GM18909 (cell line): ENCODE data around the gene CCSER1.

Experiments used
- ATAC-seq: cut with Tn5 transposase; IDR thresholded peaks from one replicate; pipeline ENCODE4 v1.9.1; 2021; ENCODE audit warnings: mild to moderate bottlenecking; ENCODE audit not compliant: unreplicated experiment, poor library complexity

The CCSER1 gene

GRCh38 chr4:90515191-90515590 is 388.0 kb downstream of the CCSER1 start:
- ATAC-seq: no peak

- ATAC-seq: no peak
Observed at GRCh38 chr4:90528551-90528950, 401.4 kb downstream of the CCSER1 start.

GRCh38 chr4:90536408-90536807 is 409.2 kb downstream of the CCSER1 start:
- ATAC-seq: no peak

GRCh38 chr4:90537491-90537890 is 410.3 kb downstream of the CCSER1 start:
- no peak for ATAC-seq

- no peak for ATAC-seq
Observed at GRCh38 chr4:90540536-90540935, 413.3 kb downstream of the CCSER1 start.

- no peak for ATAC-seq
Observed at GRCh38 chr4:90542216-90542615, 415.0 kb downstream of the CCSER1 start.

DNA sequence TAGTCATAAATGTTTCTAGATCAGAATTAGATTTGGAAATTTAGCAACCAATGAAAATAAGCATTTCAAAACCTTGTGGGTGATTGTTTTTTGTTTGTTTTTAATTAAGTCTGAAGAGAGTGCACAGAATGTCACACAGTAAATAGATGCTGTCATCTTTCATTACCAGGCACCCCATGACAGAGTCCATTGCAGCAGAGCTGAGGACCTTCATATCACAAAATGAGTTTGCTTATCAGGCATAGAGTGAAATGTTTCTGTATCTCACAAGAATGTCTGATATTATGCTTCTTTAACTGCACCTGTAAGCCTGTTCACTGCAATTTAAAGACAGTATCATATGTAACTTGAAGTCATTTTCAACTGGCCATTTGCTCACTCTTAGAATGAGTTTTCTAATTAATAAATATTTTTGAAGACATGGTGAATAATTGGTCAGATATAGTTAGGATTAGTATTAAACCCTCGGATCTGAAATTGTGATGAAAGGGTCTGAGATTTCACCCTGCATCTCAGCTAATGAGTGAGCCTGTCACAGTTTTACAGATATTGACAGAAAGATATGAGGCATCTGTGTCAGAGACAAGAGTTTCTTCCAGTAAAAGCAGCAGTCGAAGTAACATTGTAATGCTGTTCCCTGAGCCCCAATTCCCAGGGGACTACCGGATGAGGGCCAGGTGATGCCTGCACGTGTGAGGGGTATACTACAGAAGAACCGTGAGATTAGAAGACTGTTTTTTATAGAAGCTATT is 416.4 kb downstream of the CCSER1 start:
- no peak for ATAC-seq

DNA sequence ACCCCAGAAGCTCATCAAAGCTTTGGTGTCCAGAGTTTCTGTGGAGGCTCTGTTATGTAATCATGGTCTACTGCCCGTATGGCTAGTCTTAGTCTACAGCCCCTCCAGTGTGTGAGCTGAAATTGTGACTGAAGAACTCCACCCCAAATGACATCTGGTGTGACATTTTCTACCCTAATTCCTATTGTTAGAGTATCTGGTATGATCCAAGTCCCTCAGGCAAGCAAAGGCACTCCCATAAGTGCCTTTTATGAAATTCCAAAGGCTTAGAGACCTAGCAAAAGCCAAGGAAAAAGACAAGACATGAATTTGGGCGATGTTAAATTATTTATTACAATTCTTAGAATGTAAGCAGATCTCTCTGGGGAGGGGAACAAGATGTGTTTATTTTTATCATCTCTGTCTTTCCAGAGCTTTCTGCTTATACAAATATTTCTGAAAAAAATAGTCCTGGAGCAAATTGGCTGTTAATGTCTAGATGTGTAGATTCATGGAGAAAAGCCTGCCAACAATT is 417.4 kb downstream of the CCSER1 start:
- ATAC-seq: no peak

- ATAC-seq: no peak
Observed at GRCh38 chr4:90545380-90545779, 418.2 kb downstream of the CCSER1 start.

DNA sequence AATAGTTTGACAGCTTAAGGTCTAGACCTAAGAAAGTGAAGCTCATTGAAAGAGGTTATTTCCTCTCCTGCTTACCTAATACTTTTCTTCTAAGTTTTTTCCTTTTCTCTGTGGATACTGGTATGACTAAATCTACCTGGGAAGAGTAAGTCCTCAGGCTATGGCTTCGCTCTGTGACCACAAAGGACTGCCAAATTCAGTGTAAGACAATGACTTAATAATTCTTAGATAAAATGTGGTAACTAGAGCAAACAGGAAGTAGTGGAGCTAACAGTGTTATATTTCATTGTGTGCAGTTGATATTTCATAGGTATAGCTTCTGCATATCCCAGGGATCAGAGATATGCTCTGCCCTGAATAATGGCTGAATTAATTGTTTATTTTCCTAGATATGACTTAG is 418.9 kb downstream of the CCSER1 start:
- peak; percentile 45 for ATAC-seq

DNA sequence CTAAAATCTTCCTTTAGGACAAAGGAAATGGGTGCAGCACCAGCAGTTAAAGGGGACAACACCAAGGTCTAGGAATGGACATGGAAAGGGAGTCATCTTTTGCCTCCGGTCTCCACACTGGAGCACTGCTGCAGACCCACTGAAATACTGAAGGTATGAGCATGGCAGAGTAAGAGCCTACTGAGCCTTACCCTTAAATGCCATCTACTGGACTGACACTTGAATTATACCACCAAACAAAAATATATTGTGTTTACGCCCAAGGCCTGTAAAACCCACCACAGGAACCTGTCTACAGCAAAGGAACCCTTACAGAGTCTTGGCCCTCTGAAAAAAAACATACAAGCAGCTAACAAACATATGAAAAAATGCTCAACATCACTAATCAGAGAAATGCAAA is 443.4 kb downstream of the CCSER1 start:
- ATAC-seq: no peak

GRCh38 chr4:90572996-90573395 is 445.8 kb downstream of the CCSER1 start:
- no peak for ATAC-seq

GRCh38 chr4:90575371-90575770 is 448.2 kb downstream of the CCSER1 start:
- ATAC-seq: no peak

DNA sequence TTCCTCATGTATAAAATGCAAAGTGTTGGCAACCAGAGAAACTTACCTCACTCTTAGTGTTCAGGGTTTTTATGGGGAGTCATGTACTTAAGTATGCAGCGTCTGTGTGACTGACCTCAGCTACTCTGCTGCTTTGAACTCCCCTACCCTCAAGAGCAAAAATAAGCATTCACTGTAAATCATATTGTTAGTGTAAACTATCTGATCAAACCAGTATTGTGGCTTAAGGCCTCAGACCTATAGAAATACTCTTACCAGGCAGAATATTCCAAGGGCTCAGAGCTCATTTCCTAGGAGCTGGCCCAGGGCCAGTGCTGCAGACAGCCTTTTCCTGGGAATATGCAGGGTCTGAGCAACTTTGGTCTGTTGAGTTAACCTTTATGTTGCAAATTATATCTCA is 453.1 kb downstream of the CCSER1 start:
- ATAC-seq: no peak

- ATAC-seq: no peak
Observed at GRCh38 chr4:90582087-90582486, 454.9 kb downstream of the CCSER1 start.

DNA sequence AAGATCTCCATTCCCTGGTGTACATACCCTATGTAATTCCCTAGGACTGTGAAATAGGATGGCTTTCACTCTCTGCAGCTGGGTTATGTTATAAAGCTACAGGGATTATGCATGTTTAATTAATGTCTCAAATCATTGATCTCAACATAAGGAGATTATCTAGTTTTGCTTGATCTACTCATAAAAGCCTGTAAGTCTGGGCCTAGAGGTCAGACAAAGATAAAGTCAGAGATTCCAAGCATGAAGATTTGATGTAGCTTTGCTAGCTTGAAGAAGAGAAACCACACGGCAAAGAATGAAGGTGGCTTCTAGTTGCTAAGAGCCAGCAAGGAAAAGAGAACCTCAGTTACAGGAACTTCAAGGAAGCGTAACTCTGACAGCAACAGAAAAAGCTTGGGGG is 456.9 kb downstream of the CCSER1 start:
- ATAC-seq: no peak

DNA sequence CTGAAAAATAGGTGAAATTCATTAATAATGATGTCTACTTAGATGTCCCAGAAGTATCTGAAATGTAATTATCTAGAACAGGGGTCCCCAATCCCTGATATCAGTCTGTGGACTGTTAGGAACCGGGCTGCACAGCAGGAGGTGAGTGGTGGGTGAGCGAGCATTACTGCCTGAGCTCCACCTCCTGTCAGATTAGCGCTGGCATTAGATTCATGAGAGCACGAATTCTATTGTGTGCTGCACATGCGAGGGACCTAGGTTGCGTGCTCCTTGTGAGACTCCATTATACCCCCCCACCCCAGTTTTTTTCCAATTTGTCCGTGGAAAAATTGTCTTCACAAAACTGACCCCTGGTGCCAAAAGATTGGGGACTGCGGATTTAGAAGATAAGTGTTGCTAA is 458.8 kb downstream of the CCSER1 start:
- ATAC-seq: no peak

DNA sequence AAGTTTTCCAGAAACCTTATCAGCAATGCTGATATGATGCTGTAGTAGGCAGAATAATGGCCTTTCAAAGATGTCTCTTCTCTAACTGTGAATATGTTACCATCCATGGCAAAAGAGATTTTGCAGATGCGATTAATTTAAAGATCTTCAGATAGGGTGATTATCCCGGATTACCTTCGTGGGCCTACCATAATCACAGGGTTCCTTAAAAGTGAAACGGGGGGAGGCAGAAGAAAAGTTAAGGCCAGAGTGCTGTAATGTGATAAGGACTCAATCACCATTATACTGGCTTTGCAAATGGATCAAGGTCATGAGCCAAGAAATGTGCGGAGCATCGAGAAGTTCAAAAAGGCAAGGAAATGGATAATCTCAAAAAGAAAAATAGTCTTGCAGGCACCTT is 459.6 kb downstream of the CCSER1 start:
- ATAC-seq: no peak

GRCh38 chr4:90597927-90598326 is 470.7 kb downstream of the CCSER1 start:
- ATAC-seq: no peak

- ATAC-seq: no peak
Observed at GRCh38 chr4:90598741-90599140, 471.5 kb downstream of the CCSER1 start.

DNA sequence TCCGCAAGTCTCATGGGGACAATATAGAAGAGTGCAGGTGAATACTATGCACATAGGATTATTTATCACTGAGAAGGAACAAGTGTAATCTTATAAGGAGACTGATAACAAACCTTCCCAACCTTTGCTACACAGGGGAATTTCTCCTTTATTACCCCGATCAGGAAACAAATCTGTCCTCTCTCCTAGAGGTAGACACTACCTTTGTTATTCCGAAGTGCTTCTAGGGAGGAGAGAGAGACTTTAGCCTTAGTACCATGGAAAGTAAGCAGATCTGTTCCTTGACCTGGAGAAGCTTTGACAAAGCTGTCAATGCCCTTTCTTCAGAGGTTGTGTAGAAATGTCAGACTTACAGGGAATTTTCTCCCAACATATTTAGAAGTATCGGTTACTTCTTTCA is 475.5 kb downstream of the CCSER1 start:
- ATAC-seq: no peak

DNA sequence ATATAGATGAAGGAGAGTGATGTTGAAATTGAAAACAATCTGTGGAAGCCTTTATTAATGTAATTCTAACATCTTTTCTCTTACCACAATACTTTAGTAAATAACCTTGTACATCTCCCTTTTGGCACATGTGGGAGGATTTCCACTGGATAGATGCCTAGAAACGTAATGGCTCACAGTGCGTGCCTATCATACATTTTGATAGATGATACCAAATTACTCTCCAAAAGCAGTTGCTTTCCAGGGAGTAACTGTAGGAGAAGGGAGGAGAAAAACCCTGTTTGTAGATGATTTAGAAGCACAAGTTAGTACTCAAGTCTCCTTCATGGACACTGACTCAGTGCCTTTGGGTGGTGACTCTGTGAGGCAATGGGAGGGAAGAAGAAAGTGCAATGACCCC is 476.3 kb downstream of the CCSER1 start:
- no peak for ATAC-seq
